ENCODE results near the gene ARFGAP3. TPM values are rescaled to one million over a fixed set of nuclear protein-coding genes. Genes with fewer than 3 reads are reported as not detected.

ARFGAP3 gene
- total RNA-seq, 1 donor from 2014 or later: 57.3 TPM

DNA sequence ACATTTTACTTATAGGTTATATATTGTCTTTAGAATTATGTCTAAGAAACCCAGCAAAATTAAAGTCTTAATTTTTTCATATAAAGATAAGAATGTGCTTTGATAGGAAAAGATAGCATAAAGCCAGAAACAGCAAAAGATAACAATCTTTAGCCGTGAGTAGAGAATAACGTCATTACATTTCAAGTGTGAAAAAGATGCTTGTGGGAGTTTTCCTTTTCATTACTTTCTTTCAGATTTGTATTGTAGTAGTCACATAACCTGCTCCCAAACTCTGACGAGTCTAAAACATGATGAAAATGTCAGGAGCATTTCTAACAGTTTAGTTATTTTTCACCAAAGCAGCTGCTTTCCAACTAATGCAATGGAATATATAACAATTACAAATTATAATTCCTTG is 31.3 kb downstream of the ARFGAP3 start:
- DNase-seq (ENCODE audit: low spot score): no peak

DNA sequence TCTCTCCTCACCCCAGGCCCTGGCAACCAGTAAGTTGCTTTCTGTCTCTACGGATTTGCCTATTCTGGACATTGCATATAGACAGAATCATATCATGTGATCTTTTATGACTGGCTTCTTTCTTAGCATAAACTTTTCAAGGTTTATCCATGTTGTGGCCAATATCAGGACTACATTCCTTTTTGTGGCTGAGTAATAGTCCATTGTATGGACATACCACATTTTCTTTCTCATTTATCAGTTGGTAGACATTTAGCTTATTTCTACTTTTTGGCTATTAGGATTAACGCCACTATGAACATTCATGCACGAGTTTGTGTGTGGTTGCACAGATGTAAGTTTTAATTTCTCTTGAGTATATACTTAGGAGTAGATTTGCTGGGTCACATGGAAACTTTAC is 35.7 kb downstream of the ARFGAP3 start:
- no peak for DNase-seq (ENCODE audit: low spot score)

DNA sequence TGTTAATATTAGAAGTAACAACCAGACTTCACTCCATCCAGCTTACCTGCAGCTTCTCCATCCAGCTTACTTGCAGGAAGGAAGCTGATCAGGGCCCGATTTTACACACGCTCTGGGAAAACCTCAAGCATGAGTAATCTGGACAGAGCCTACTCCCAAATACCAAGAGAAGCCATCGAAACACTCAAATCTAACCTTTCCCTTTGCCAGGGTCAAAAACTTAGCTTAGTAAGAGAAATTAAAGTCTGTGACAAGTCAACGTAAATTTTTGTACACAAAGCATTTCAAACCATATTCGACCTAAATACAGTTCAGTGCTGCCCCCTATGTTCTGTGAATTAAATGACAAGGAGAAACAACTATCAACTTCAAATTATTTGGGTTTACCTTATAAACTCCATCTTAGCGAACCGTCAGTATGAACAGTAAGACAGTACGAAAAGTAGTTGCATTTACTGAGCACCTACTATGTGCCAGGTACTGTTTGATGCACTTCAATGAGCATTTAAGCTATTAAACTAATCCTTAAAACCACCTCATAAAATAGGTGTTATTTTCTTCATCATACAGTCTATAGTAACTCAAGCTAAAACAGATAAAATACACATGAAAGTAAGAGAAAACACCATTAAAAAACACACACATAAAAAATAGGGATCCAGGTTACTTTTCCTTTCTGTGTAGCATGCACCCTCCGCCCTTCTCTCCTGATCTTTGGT is 36.9 kb downstream of the ARFGAP3 start:
- DNase-seq (ENCODE audit: low spot score): no peak

DNA sequence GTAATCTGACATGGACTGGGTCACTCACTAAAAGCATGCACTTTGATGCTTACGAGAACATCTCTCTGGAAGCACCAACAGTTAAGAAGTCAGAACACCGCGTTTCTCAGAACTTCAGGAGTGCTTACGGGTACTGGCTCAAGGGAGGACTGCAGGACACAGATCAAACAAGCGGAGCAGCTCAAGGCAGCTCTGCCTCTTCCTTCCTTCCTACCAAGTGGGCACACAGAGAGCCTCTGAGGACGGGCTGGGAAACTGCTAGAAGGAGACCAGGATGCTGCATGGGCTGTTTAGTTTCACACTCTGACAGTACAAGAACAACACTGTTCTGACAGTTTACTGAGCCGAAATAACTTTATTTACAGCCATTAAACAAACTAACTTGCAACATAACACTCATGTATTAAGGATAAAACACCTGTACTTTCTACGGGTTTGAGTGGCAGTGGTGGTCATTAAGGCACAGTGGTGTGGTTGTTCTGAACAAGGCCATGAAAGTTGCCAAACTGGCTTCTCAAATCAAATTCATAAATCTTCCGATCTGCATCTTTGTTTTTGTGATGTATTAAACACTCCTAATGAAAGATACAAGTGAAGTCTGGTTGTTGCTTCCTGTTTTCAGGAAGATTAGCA is 37.5 kb downstream of the ARFGAP3 start:
- DNase-seq (ENCODE audit: low spot score): peak; percentile 6

DNA sequence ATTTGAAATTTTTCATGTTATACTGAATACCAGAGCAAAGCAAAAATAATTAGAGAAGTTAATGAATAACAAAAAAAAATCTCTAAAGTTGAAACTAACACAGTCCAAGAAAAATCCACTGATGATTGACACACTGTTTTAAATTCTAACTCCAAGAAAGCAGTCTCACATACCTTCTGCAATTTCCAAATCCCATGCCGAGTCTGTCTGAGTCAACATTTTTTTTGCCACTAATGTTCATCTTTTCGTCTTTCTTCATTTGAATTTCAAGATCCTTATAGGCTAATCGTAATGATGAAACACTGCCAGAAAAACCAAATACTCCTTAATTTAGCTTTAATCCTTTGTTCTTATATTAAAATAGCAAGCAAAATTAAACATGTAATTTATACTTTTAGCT is 39.5 kb downstream of the ARFGAP3 start:
- DNase-seq (ENCODE audit: low spot score): no peak

DNA sequence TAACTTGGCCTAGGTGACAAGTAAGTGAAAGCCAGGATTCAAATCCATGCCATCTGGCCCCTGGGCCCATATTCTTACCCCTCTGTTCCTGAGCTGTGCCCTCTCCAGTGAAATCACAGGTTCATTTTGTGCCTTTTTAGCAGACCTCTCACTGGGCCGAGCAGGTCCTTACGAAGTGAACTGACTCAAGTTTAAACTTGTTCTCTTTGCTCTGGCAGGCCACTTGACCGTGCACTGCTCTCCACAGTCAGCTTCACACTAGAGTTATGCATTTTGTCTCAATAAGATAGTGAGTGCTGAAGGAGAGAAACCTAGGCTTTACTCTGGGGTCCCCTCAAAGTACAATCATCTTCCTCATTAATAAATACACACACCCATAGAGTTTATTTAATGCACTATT is 40.7 kb downstream of the ARFGAP3 start:
- DNase-seq (ENCODE audit: low spot score): peak; percentile 37

DNA sequence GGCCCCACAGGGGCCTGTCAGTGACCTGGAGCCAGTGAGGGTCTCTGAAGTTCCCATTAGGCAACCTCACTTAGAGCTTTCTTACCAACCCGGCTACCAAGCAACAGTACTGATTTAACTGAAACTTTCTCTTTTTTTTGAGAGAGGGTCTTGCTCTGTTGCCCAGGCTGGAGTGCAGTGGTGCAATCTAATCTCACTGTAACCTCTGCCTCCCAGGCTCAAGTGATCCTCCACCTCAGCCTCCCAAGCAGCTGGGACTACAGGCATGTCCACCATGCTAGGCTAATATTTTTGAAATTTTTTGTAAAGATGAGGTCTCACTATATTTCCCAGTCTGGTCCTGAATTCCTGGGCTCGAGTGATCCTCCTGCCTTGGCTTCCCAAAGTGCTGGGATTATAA is 42.5 kb downstream of the ARFGAP3 start:
- peak; percentile 14 for DNase-seq (ENCODE audit: low spot score)

DNA sequence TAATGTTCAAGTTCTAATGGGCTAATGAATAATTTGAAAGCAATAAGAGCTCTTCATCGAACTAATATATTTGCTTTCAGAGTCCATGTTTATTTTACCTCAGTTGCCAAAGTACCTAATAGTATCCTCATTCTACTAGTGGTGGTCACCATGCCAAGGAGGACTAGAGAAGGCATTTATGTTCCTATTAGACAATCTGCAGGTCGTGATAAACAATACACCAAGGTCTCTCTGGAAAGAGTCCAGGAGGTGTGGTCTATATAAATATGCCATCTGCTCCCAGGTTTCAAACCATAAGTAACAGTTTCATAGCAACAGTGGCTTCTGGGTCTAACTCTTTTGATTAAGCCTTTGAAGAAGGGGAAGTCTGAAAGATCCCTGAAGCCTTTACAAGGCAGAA is 42.9 kb downstream of the ARFGAP3 start:
- DNase-seq (ENCODE audit: low spot score): no peak

DNA sequence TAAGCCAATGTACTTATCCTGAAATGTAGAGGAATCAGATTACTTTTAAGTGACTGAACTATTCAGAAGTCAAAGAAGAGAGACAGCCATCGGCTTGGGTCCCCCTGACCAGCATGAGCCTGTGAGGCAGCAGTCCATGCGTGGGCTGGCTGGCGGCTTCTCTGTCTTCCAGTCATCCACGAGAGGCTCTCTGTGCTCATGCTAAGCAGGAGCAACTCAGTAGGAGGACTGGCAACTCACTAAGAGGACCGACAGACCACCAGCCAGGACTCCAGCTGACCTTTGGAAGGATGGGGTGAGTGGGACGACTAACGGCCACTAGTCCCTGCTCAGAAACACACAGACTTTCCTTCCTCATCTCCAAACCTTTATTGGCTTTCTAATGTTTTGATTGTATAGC is 43.6 kb downstream of the ARFGAP3 start:
- peak; percentile 62 for DNase-seq (ENCODE audit: low spot score)

DNA sequence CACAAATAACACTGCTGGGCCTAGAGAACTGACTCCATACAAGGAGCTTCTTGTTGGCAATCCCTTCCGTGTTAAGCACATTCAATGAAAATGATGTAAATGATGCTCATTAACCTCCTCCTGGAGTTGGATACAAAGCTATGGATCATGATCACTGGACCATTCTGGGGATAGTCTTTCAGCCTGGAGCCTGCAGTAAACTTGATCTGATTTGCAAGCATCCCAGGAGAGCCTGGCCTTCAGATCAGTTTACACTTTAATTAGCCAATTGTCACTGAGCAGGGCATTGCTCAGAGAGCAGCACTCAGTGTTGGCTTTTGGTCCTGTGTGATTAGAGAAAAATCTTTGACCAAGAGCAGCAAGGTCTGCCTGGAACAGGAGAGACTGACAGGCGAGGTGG is 45.6 kb downstream of the ARFGAP3 start:
- peak; percentile 45 for DNase-seq (ENCODE audit: low spot score)

DNA sequence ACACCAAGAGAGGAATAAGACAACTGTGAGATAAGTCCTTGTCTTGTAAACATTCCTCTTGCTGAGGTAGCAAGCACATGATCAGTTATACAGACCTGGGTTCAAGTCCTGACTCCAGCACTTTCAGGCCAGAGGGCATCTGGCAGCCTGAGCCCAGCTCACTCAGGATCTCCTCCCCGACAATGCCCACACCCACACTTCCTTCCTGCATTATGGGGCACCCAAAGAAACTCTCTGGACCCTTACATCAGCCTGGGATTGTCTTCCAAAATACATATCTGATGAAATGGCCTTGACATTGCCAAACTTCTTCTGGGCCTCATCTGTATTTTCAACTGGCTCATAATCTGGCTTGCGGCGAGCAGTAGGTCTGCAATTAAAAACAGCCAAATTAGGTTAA is 48.6 kb downstream of the ARFGAP3 start:
- peak; percentile 24 for DNase-seq (ENCODE audit: low spot score)

DNA sequence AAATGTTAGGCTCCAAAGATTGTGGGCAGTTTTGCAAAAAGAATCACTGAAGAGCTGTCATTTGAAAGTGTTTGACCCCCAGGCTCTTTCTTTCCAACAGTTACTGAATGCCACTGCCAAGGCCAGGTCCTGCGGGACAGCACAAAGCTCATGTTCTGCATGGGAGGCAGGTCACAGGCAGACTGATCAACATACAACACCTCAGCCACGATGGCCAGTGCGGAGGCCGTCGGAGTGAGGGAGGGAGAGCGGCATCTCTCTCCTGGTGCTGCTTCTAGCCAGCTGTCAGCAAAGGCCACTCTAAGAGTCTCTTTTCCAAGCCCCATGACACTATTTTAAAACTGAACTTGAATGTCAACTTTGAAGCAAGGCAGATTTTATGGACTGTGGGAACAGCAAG is 49.9 kb downstream of the ARFGAP3 start:
- DNase-seq (ENCODE audit: low spot score): peak; percentile 39

DNA sequence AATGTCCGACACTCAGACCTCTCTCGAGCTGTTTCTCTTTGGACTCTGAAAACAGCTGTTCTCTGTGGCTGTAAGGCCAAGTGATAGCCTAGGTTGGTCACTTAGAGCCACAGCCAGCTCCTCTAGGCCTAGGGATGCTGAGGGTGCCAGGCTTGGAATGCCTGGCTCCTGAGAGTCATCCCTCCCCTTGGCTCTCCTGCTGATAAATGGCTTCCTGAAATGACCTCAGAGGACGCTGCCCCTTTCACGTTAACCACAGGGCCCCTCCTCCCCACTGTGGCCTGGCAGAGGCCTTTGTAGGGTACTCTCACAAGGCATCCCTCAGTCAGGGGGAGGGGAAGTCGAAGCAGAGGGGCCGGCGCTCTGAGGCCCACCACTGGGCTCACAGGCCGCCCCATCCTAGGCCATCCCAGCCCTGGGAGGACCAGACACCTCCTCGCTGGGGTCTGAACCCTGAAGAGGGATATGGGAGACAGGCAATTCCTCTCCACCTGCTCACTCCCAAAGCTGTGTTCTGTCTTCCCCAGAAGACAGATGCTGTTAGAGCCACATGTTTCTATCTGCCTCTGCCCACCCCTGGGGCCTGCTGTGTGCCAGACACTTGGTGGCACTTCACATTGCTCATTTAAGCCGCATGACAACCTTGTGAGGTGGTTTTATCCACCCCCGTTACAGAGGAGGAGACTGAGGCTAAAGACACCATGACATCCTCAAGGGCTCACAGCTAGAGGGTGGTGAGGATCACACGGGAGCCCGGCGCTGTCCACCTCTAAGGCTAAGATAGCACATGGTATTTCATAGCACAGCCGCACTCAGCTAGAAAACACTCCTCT is 50.9 kb downstream of the ARFGAP3 start:
- DNase-seq (ENCODE audit: low spot score): peak; percentile 62

DNA sequence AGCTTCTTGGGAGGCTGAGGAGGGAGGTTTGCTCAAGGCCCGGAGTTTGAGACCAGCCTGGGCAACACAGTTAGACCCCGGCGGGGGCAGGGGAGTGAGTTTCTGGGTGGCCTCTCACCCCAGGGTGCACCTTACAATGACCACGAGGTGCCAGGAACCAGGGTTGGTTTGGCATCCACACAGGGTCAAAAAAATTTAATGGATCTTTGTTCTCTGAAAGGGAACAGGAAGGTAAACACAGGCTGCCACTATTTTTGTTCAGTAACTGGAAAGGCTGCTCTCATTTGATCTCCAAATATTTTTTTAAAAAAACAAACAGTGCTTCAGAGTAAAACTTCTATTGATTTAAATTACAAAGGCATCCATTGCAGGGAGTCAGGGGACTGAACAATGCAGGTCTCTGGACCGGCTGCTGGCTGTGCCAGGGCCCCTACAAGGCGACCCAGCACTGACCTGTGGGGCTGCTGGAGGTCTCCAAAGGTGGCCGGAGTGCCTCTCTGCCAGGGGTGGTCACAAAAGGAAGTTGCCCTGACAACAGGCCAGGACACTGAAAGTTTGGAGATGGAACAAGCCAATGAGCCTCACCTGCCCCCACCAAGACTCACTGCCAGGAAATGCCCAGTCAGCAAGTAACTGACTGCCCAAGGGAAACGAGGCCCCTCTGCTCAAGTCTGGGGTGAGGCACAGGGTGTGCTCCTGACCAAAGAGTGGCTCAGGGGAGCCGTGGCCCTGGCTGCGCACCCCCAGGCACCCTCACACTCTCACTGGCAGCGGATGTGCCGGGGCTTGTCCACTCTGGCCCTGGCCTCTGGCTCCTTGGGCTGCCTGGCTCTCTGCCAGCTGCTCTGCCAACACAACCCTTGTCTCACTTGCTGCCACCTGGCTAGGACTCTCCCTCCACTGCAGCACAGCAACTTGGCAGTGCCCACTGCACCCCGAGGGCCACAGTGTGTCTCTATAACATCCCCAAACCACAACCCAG is 51.8 kb downstream of the ARFGAP3 start:
- peak; percentile 89 for DNase-seq (ENCODE audit: low spot score)

DNA sequence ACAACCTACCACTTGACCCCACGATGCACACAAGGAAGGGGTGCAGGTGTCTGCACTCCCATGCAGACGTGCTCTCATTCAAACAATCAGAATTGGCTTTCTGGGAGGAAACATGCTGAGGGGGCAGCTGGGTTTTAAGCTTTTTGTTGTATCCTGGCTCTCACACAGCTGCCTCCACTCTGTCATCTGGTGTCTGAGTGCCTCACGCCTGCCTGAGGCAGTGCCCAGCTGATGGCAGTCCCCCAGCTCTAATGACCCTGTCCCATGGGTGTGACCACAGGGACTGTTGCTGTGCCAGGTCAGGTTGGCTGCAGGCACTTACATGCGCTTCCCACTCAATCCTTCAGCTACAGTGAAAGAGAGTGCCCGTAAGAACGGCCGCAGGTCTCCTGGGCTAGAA is 53.7 kb downstream of the ARFGAP3 start:
- peak; percentile 86 for DNase-seq (ENCODE audit: low spot score)

DNA sequence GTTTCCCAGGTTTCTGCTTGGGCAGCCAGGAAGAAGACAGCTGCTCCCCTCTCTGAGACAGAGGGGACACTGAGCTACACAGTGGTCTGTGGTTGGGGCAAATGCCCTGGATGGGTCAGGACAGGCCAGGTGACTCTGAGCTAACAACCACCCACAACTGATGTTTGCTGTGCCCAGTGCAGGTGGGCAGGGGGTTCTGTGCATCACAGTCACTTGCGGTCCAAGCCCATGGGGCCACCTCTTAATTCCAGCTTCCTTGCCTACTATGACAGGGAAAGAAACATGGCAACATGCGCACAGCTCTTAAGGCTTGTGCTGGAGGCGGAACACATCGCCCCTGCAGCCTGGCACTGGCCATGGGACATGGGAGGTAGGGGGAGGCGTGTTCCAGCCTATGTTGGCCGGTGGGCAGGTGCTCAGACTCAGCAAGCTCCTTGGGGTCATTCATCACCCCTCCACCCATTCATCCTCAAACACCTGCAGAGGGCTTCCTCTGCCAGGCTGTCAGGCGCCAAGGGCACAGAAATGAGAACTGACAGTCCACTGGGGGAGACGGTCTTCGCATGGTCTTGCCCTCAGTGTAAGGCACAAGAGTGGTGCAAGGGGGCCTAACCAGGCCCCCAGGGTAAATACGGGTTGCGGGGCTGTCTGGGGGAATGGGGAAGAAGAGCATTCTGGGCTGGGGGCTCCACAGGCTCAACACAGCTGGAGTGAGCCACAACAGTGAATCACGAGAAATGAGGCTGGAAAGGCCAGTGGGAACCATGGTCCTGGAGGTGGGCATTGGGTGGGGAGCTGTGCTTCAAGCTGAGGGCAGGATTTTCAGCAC is 55.6 kb downstream of the ARFGAP3 start:
- DNase-seq (ENCODE audit: low spot score): peak; percentile 75

DNA sequence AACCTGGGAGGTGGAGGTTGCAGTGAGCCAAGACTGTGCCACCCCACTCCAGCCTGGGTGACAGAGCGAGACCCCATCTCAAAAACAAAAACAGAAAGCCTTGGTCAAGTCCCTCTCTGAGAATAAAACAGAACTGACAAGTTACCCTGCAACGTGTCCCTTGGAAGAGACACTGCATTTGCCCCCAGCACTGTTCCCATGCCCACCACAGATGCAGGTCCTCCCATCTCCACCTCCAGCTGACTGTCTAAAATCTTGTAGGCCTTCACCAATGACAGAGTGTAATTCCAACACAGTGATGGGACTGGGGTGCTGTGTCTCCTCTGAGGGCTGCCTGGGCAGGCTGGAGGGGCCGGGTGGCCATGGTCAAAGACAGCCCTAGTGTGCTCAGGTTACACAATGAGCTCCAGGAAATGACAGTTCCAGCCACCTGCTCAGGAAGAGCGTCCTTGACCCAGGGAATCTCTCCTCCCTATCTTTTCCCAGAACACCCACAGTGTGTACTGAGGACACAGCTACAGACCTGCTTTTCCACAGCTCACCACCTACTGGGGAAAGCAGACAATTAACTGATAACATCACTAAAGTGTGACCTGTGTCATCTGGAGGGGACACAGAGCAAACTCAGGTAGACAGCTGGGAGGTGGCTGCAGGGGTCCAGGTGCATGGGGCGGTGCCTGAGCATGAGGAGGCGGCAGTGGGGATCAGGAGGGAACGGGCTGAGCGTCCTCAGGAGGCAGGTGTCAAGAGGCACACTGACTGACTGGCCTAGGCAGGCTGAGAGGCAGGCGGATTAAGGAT is 56.4 kb downstream of the ARFGAP3 start:
- peak; percentile 64 for DNase-seq (ENCODE audit: low spot score)

DNA sequence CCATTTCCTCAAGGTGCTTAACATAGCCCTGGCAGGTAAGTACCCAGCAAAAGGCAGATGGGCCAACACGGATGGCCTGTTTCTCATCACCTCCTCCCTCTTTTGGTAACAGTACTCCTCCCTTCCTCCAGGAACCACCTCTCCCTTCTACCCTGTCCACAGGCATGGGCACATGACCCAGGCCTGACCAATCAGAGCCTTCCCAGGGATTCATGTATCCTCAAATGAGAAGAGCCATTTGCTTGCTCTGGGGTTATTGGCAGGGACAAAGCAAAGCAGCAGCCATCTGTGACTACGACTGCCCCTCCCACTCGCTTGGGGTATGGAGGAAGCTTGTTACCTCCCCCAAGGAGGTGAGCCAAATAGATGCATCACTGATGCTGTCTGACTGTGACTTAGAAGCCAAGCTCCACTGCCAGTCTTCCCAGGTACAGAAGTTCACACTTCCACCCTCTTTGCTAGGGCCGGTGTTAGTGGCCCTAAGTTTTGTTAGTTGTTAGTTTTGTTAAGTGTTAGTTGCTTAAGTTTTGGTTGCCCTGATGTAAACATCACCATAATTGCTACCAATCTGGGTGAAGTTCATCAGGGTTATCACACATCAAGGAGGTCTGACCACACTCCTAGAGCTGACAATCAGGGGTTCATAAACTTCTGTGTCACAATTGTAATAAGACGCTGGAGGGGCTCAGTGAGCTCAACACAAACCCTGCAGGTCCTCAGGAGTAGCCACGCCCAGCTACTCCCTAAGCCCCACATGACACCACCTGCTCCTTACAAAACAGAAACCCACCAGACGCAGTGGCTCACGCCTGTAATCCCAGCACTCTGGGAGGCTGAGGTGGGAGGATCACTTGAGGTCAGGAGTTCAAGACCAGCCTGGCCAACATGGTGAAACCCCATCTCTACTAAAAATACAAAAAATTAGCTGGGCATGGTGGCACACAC is 57.3 kb downstream of the ARFGAP3 start:
- peak; percentile 49 for DNase-seq (ENCODE audit: low spot score)

Measured in mesenteric fat pad (tissue), 1 donor.